ENCODE data around the gene CLEC4G. TPM values are rescaled to one million over a fixed set of nuclear protein-coding genes. Genes with fewer than 3 reads are reported as not detected.
A peak's percentile ranks its signal among the peaks of the same experiment; 100 is the strongest.

Gene CLEC4G
- total RNA-seq, 1 experiment from 2014 or later = not detected

GRCh38 chr19:7739801-7740681 is 8.1 kb upstream of the CLEC4G start:
- Histone ChIP-seq H3K27me3 (ENCODE audit: insufficient read depth, low read depth) (peaks cover 66% of the 10 kb centered on the region), H4K20me1 (ENCODE audit: insufficient read depth) (no peaks in the 10 kb centered on the region), H3K4me2 (peak overlapping the region; percentile 26; the same call in 1 of the 2 replicates), H3F3A (ENCODE audit: insufficient read depth, low read depth) (no peaks in the 10 kb centered on the region), H3K9me3 (ENCODE audit: insufficient read depth, low read depth) (no peaks in the 10 kb centered on the region), H3K4me1 (replicated peaks; ENCODE audit: insufficient read depth) (no peaks in the 10 kb centered on the region), H3K4me3 (no peak overlapping the region), H3K27ac (no peak overlapping the region), H3K79me2 (ENCODE audit: low read depth) (no peaks in the 10 kb centered on the region), H3K9me2 (ENCODE audit: insufficient read depth) (no peaks in the 10 kb centered on the region), H2AFZ (0 out of 2 replicates have a peak overlapping the region, but pooled peaks have one; percentile 36), H3K36me3 (ENCODE audit: low read depth) (no peaks in the 10 kb centered on the region)
- CTCF ChIA-PET = no interaction called here
- intact Hi-C loops (cut with micrococcal nuclease; ENCODE audit: unreplicated experiment) = no loop called here
- POLR2A ChIA-PET (ENCODE audit: unreplicated experiment) = no interaction called here
- BruUV-seq (replicated peaks) = no TSS peak
- TF ChIP-seq EZH2 (IDR thresholded peaks at IDR 0.05; ENCODE audit: low read depth) (no peak), CTCF (conservative IDR thresholded peaks at IDR 0.05) (no peak)
- peak in 1 of 2 experiments; percentile 26 for DNase-seq

GRCh38 chr19:7739211-7739755 is 7.4 kb upstream of the CLEC4G start:
- no peaks in the 10 kb centered on the region for H3K9me3 ChIP-seq (ENCODE audit: insufficient read depth, low read depth)
- no peak for TF ChIP-seq CTCF (conservative IDR thresholded peaks at IDR 0.05)
- no peak for TF ChIP-seq EZH2 (IDR thresholded peaks at IDR 0.05; ENCODE audit: low read depth)
- DNase-seq = no peak
- H3K9me2 ChIP-seq (ENCODE audit: insufficient read depth) = no peaks in the 10 kb centered on the region
- H2AFZ ChIP-seq = no peak overlapping the region
- H3K27me3 ChIP-seq (ENCODE audit: insufficient read depth, low read depth) = peaks cover 60% of the 10 kb centered on the region
- intact Hi-C loops (cut with micrococcal nuclease; ENCODE audit: unreplicated experiment) = no loop called here
- H3F3A ChIP-seq (ENCODE audit: insufficient read depth, low read depth) = no peaks in the 10 kb centered on the region
- no peak overlapping the region for H3K4me3 ChIP-seq
- no peaks in the 10 kb centered on the region for H3K79me2 ChIP-seq (ENCODE audit: low read depth)
- no peak overlapping the region for H3K27ac ChIP-seq
- peaks cover 2% of the 10 kb centered on the region for H3K4me1 ChIP-seq (replicated peaks; ENCODE audit: insufficient read depth)
- no peaks in the 10 kb centered on the region for H3K36me3 ChIP-seq (ENCODE audit: low read depth)
- POLR2A ChIA-PET (ENCODE audit: unreplicated experiment) = no interaction called here
- BruUV-seq (replicated peaks) = no TSS peak
- CTCF ChIA-PET = no interaction called here
- H3K4me2 ChIP-seq = no peak overlapping the region
- no peaks in the 10 kb centered on the region for H4K20me1 ChIP-seq (ENCODE audit: insufficient read depth)

- POLR2A ChIA-PET (ENCODE audit: unreplicated experiment) = no interaction called here
- no peaks in the 10 kb centered on the region for H3F3A ChIP-seq (ENCODE audit: insufficient read depth, low read depth)
- DNase-seq = no peak
- intact Hi-C loops (cut with micrococcal nuclease; ENCODE audit: unreplicated experiment) = no loop called here
- H3K4me3 ChIP-seq = no peak overlapping the region
- no TSS peak for BruUV-seq (replicated peaks)
- H3K9me2 ChIP-seq (ENCODE audit: insufficient read depth) = no peaks in the 10 kb centered on the region
- H2AFZ ChIP-seq = no peak overlapping the region
- peaks cover 7% of the 10 kb centered on the region for H3K4me1 ChIP-seq (replicated peaks; ENCODE audit: insufficient read depth)
- no peaks in the 10 kb centered on the region for H3K79me2 ChIP-seq (ENCODE audit: low read depth)
- H4K20me1 ChIP-seq (ENCODE audit: insufficient read depth) = no peaks in the 10 kb centered on the region
- no peak overlapping the region for H3K4me2 ChIP-seq
- CTCF ChIA-PET = no interaction called here
- no peak overlapping the region for H3K27ac ChIP-seq
- TF ChIP-seq EZH2 (IDR thresholded peaks at IDR 0.05; ENCODE audit: low read depth) = no peak
- no peak for TF ChIP-seq CTCF (conservative IDR thresholded peaks at IDR 0.05)
- H3K36me3 ChIP-seq (ENCODE audit: low read depth) = no peaks in the 10 kb centered on the region
- H3K27me3 ChIP-seq (ENCODE audit: insufficient read depth, low read depth) = peaks cover 47% of the 10 kb centered on the region
- H3K9me3 ChIP-seq (ENCODE audit: insufficient read depth, low read depth) = no peaks in the 10 kb centered on the region
These were observed 6.1 kb upstream of the CLEC4G start for GRCh38 chr19:7738023-7738422.
